K562 (cell line): ENCODE data around the gene CCDC9. TPM values are rescaled to one million over a fixed set of nuclear protein-coding genes. Genes with fewer than 3 reads are reported as not detected.
A peak's percentile ranks its signal among the peaks of the same experiment; 100 is the strongest.

Experiments
- BRD4 ChIP-seq: fragments of 200-600 bp; sonication (generic); IDR thresholded peaks from 2 replicates; pipeline ENCODE4 v1.6.1; 2017; ENCODE audit warnings: inconsistent platforms
- CBX2 ChIP-seq: fragments of 200-600 bp; sonication (generic); IDR thresholded peaks from one replicate; pipeline ENCODE4 v1.6.1; 2012; ENCODE audit warnings: mild to moderate bottlenecking, low read length, inconsistent platforms; ENCODE audit not compliant: insufficient read depth, poor library complexity, severe bottlenecking
- CHCHD3 ChIP-seq: fragments of 250-450 bp; sonication (Bioruptor Pico); IDR thresholded peaks from 2 replicates; pipeline ENCODE4 v2.1.2; 2022; ENCODE audit warnings: mild to moderate bottlenecking
- FOXP4 ChIP-seq: sonication (generic); formaldehyde crosslinking; IDR thresholded peaks from 2 replicates; pipeline ENCODE4 v1.8.0; 2022; ENCODE audit warnings: mild to moderate bottlenecking, missing genetic modification reagents, borderline replicate concordance
- HNRNPK ChIP-seq: fragments of 200-400 bp; formaldehyde crosslinking; IDR thresholded peaks from one replicate; pipeline ENCODE4 v1.6.1; 2018; ENCODE audit warnings: mild to moderate bottlenecking, low read depth, low read length; ENCODE audit not compliant: poor library complexity, severe bottlenecking
- MCM2 ChIP-seq: fragments of 450-650 bp; IDR thresholded peaks from 2 replicates; pipeline ENCODE4 v1.6.1; 2017; ENCODE audit warnings: low read depth, mild to moderate bottlenecking
- MYC ChIP-seq, 2 experiments: fragments of 250-450 bp in 1 of 2; sonication (Bioruptor Pico) in 1 of 2; IDR thresholded peaks; 2 replicates each; pipeline versions ENCODE4 v1.5.1 to v1.6.1; 2012 to 2021; ENCODE audit warnings: low read depth in 2 of 2, borderline replicate concordance in 1 of 2, improper control_type of control experiment in 1 of 2, low read length in 1 of 2, mild to moderate bottlenecking in 1 of 2, moderate library complexity in 1 of 2
- POLR2G ChIP-seq: fragments of 200-400 bp; formaldehyde crosslinking; IDR thresholded peaks from 2 replicates; pipeline ENCODE4 v1.6.1; 2017; ENCODE audit warnings: low read depth, mild to moderate bottlenecking, antibody characterized with exemption, low read length, moderate library complexity
- RBM15 ChIP-seq: fragments of 200-400 bp; formaldehyde crosslinking; IDR thresholded peaks from 2 replicates; pipeline ENCODE4 v1.6.1; 2018; ENCODE audit warnings: mild to moderate bottlenecking, low read length, moderate library complexity; ENCODE audit not compliant: insufficient read depth
- SAP30 ChIP-seq: fragments of 200-600 bp; sonication (generic); IDR thresholded peaks from 2 replicates; pipeline ENCODE4 v1.6.1; 2012; ENCODE audit warnings: borderline replicate concordance, low read depth, mild to moderate bottlenecking, moderate library complexity, low read length, control low read depth, inconsistent platforms; ENCODE audit not compliant: insufficient read depth, poor library complexity, severe bottlenecking
- SMAD3 ChIP-seq: fragments of 450-650 bp; formaldehyde crosslinking; conservative IDR thresholded peaks from 2 replicates; pipeline ENCODE4 v1.4.0; 2020; ENCODE audit warnings: mild to moderate bottlenecking
- SRF ChIP-seq, 2 experiments: fragments of 250-450, 450-650 bp in 1 of 2; sonication (Bioruptor Pico) in 1 of 2; sonication (generic) in 1 of 2; formaldehyde crosslinking; IDR thresholded peaks; 2 replicates each; pipeline versions ENCODE4 v1.5.0 to v1.5.1; 2020 to 2022; ENCODE audit warnings: mild to moderate bottlenecking in 1 of 2, missing genetic modification reagents in 1 of 2
- TCF7L2 ChIP-seq: fragments of 150-350 bp; IDR thresholded peaks from 2 replicates; pipeline ENCODE4 v1.6.1; 2016; ENCODE audit warnings: low read depth, mild to moderate bottlenecking, low read length, moderate library complexity
- TFAM ChIP-seq: fragments of 250-450 bp; sonication (Bioruptor Pico); conservative IDR thresholded peaks from 2 replicates; pipeline ENCODE4 v1.5.0; 2021; ENCODE audit warnings: mild to moderate bottlenecking, moderate library complexity
- ZFP30 ChIP-seq: fragments of 250-450 bp; sonication (Bioruptor Pico); IDR thresholded peaks from 2 replicates; pipeline ENCODE4 v1.8.0; 2022; ENCODE audit warnings: moderate library complexity, mild to moderate bottlenecking, inconsistent platforms, borderline replicate concordance
- ZKSCAN3 ChIP-seq: fragments of 250-450 bp; sonication (Bioruptor Pico); IDR thresholded peaks from 2 replicates; pipeline ENCODE4 v1.4.0; 2020
- ZNF133 ChIP-seq: fragments of 250-450 bp; sonication (Bioruptor Pico); IDR thresholded peaks from 2 replicates; pipeline ENCODE4 v1.4.0; 2020; ENCODE audit warnings: mild to moderate bottlenecking
- ZNF140 ChIP-seq: fragments of 250-450 bp; sonication (Bioruptor Pico); IDR thresholded peaks from 2 replicates; pipeline ENCODE4 v1.8.0; 2021; ENCODE audit warnings: moderate library complexity, mild to moderate bottlenecking, inconsistent platforms
- ZNF224 ChIP-seq: sonication (generic); formaldehyde crosslinking; IDR thresholded peaks from 2 replicates; pipeline ENCODE4 v1.8.0; 2022; ENCODE audit warnings: mild to moderate bottlenecking, missing genetic modification reagents
- ZNF584 ChIP-seq: fragments of 200-800 bp; sonication (Bioruptor generic); IDR thresholded peaks from 2 replicates; pipeline ENCODE4 v1.6.1; 2016; ENCODE audit warnings: low read depth, mild to moderate bottlenecking, missing genetic modification characterization, missing compliant biosample characterization
- polyA plus RNA-seq, 8 experiments: library from polyadenylated mRNA; depleted of rRNA in 4 of 8; stranded (reverse) in 5 of 8; unstranded in 3 of 8; fragments of >200 nt; fragmentation: Nextera tagmentation in 2 of 8; fragmentation: Illumina TruSeq in 1 of 8; extraction: Ambion mirVana in 2 of 8; extraction: Trizol in 1 of 8; gene quantifications; 2 replicates each; pipeline versions ENCODE4 v1.2.1 to v1.2.3, GENCODE V29; 2011 to 2014; ENCODE audit warnings: inconsistent platforms in 1 of 8, missing spikeins in 1 of 8
- total RNA-seq, 7 experiments: library from RNA; depleted of rRNA in 6 of 7; stranded (reverse); fragments of >200 nt in 6 of 7; fragmentation: Illumina TruSeq in 2 of 7; extraction: Trizol in 2 of 7; gene quantifications; 2 replicates each; pipeline versions ENCODE4 v1.2.1 to v1.2.3, GENCODE V29; 2011 to 2021; ENCODE audit warnings: low replicate concordance in 1 of 7
- TF ChIP-seq, protein P1 (sequence below), 2 experiments: fragments of 200-800 bp in 1 of 2; sonication (Bioruptor generic) in 1 of 2; sonication (generic) in 1 of 2; formaldehyde crosslinking in 1 of 2; IDR thresholded peaks in 1 of 2; conservative IDR thresholded peaks in 1 of 2; 2 replicates each; pipeline versions ENCODE4 v1.5.0 to v1.6.1; 2016 to 2020; ENCODE audit warnings: missing compliant biosample characterization in 1 of 2, missing genetic modification characterization in 1 of 2, missing genetic modification reagents in 1 of 2
- TF ChIP-seq, protein P2 (sequence below): sonication (generic); formaldehyde crosslinking; IDR thresholded peaks from 2 replicates; pipeline ENCODE4 v1.8.1; 2023; ENCODE audit warnings: mild to moderate bottlenecking, missing genetic modification reagents

The CCDC9 gene
- total and polyA plus RNA-seq, 9 of the 15 experiments (the other 6 are each of a cell fraction or from before 2014, with no cell fraction given) = 0.23 to 38.6 (median 8.4) TPM

GRCh38 chr19:47227352-47228167, 28.8 kb upstream of the CCDC9 start (continued):
- peak; percentile 40 for TF ChIP-seq MYC (IDR thresholded peaks at IDR 0.05; ENCODE audit: low read depth, low read length)
- 0 out of 2 replicates have a peak, but pooled peaks have one; percentile 16 for TF ChIP-seq MYC (CRISPR knock-in tag; IDR thresholded peaks at IDR 0.05; ENCODE audit: borderline replicate concordance, low read depth)
- no peak for TF ChIP-seq RBM15
- no peak for TF ChIP-seq ZFP30 (CRISPR knock-in tag)
- TF ChIP-seq BRD4 = 0 out of 2 replicates have a peak, but pooled peaks have one; percentile 5
- peak; percentile 36 for TF ChIP-seq SAP30
- no peak for TF ChIP-seq ZNF133 (CRISPR knock-in tag)
- peak; percentile 79 for TF ChIP-seq POLR2G
- no peak for TF ChIP-seq ZKSCAN3 (CRISPR knock-in tag)
- TF ChIP-seq, protein P1, sequence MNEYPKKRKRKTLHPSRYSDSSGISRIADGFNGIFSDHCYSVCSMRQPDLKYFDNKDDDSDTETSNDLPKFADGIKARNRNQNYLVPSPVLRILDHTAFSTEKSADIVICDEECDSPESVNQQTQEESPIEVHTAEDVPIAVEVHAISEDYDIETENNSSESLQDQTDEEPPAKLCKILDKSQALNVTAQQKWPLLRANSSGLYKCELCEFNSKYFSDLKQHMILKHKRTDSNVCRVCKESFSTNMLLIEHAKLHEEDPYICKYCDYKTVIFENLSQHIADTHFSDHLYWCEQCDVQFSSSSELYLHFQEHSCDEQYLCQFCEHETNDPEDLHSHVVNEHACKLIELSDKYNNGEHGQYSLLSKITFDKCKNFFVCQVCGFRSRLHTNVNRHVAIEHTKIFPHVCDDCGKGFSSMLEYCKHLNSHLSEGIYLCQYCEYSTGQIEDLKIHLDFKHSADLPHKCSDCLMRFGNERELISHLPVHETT (CRISPR knock-in tag; conservative IDR thresholded peaks at IDR 0.05 in 1 of 2, IDR thresholded peaks at IDR 0.05 in 1 of 2) = no peak
- TF ChIP-seq TCF7L2 = no peak
- TF ChIP-seq, protein P2, sequence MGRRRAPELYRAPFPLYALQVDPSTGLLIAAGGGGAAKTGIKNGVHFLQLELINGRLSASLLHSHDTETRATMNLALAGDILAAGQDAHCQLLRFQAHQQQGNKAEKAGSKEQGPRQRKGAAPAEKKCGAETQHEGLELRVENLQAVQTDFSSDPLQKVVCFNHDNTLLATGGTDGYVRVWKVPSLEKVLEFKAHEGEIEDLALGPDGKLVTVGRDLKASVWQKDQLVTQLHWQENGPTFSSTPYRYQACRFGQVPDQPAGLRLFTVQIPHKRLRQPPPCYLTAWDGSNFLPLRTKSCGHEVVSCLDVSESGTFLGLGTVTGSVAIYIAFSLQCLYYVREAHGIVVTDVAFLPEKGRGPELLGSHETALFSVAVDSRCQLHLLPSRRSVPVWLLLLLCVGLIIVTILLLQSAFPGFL (CRISPR knock-in tag) = no peak
- no peak for TF ChIP-seq CBX2
- no peak for TF ChIP-seq MCM2
- TF ChIP-seq ZNF224 (CRISPR knock-in tag) = no peak
- TF ChIP-seq TFAM (CRISPR knock-in tag) = no peak
- no peak for TF ChIP-seq SMAD3
- no peak for TF ChIP-seq CHCHD3 (CRISPR knock-in tag)
- TF ChIP-seq ZNF140 = no peak
- TF ChIP-seq SRF (CRISPR knock-in tag; IDR thresholded peaks at IDR 0.05) = no peak
- no peak; the same call in 1 of the 2 replicates for TF ChIP-seq ZNF584 (CRISPR knock-in tag)
- no peak for TF ChIP-seq HNRNPK
- peak; percentile 44 for TF ChIP-seq FOXP4 (CRISPR knock-in tag)
